ENCODE results near the gene FBXO33.

GRCh38 chr14:39454906-39455539 lies 22.8 kb upstream of the FBXO33 start:
- TF ChIP-seq CTCF (conservative IDR thresholded peaks at IDR 0.05; ENCODE audit: low read length) (no peak), EZH2phosphoT487 (IDR thresholded peaks at IDR 0.05; ENCODE audit: borderline replicate concordance) (no peak)

Measured in Loucy (cell line).